HG02623 (cell line): ENCODE results near the gene RND2.

Experiments used
- ATAC-seq: cut with Tn5 transposase; IDR thresholded peaks from one replicate; pipeline ENCODE4 v1.9.1; 2021; ENCODE audit warnings: moderate library complexity; ENCODE audit not compliant: unreplicated experiment

The RND2 gene

DNA sequence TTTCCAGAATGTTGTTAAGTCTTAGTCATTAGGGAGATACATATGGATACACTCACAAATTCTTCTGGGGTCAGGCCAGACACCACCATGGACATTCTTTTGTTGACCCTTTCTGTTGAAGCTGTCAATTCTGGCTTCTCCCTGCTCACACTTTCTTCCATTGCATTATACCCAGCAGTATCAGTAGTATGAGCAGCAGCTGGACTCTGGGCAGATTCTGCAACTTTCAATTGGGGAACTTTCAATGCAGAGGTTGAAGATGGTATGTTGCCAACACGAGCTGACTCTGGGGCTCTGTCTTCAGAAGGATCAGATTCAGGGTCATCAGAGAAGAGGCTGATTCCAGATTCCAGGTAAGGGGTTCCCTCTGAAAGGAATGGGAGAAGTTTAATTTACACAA, 45.8 kb downstream of the RND2 start:
- ATAC-seq: no peak

DNA sequence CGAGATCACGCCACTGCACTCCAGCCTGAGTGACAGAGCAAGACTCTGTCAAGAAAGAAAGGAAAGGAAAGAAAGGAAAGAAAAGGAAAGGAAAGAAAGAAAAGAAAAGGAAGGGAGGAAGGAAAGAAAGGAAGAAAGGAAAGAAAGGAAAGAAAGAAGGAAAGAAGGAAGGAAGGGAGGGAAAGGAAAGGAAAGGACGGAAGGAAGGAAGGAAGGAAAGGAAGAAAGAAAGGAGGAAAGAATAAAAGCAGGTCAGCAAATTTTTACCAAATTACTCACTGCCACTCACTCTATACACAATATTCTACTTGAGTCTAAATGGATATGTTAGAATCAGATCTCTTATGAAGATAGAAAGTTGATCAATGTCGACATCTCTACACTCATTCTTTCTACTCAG, 49.8 kb downstream of the RND2 start:
- ATAC-seq: no peak

- ATAC-seq: no peak
Observed at GRCh38 chr17:43079641-43080302, 54.7 kb downstream of the RND2 start.
